Measurements from ENCODE around the gene GOPC.
A peak's percentile ranks its signal among the peaks of the same experiment; 100 is the strongest.

The GOPC gene

DNA sequence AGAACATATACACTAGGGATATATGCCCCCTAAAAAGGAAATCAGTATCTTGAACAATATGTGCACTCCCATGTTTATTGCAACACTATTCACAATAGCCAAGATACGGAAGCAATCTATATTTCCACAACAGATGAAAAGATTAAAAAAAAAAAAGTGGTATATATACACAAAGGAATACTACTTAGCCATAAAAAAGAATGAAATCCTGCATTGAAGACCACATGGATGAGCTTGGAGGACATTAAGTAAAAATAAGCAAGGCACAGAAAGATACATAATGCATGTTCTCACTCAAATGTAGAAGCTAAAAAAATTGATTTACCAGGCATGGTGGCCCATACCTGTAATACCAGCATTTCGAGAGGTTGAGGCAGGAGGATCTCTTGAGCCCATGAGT, 4.6 kb downstream of the GOPC start:
- FAIRE-seq (no peak), DNase-seq (ENCODE audit: insufficient read length, low spot score) (no peak)

DNA sequence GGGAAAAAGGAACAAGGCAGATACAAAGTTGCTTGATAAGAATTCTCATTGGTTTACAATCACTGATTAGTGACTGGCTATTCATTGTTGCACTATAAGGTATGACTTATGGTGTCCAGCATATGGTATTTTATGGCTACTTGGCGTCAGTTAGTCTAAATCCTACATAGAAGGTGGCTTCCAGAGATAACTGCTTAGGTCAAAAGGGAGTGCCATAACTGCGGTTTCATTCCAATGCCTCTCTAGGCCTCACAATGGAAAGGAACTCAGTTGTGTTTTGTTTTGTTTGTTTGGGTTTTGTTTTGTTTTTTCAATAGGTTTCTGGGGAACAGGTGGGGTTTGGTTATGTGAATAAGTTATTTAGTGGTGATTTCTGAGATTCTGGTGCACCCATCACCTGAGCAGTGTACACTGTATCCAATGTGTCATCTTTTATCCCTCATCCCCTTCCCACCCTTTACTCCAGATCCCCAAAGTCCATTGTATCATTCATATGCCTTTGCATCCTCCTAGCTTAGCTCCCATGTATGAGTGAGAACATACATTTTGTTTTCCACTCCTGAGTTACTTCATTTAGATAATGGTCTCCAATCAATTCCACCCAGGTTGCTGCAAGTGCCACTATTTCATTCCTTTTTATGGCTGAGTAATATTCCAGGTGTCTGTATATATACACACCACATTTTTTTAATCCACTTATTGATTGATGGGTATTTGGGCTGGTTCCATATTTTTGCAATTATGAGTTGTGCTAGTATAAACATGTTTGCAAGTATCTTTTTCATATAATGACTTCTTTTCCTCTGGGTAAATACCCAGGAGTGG, 7.0 kb downstream of the GOPC start:
- DNase-seq (ENCODE audit: insufficient read length, low spot score): no peak
- no peak for FAIRE-seq

DNA sequence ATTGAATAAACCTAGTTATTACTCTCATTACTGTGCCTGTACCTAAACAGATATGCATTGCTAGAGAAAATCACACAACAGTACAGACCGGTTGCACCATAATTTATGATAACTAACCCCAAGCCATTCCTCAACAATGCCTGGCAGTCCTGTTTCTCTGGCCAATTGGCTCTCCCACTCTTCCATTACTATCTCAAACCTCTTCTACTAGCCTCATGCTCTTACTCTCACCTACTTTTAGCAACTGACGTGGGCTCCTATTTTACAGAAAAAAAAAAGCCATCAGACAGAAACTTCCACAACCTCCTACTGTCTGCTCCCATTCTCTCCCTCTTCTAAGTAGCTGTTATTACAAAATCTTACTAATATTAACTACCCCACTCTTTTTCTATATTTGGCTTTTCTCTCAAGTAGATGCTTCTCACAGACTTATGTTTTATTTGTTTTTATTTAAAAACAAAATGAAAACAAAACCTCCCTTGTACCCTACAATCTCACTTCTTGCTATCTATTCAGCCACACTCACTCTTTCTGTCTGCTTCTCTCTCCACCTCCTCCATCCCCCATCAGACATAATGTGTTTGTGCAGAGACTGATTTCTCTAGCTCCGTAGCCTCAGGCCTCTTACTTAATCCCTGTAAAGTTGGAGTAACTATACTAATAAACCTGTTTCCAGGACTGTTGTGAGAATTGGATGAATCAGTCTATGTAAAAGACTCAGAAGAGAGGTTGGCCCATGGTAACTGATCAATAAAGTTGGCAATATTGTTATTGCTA, 9.1 kb downstream of the GOPC start:
- DNase-seq (ENCODE audit: insufficient read length, low spot score) (no peak), FAIRE-seq (no peak)

DNA sequence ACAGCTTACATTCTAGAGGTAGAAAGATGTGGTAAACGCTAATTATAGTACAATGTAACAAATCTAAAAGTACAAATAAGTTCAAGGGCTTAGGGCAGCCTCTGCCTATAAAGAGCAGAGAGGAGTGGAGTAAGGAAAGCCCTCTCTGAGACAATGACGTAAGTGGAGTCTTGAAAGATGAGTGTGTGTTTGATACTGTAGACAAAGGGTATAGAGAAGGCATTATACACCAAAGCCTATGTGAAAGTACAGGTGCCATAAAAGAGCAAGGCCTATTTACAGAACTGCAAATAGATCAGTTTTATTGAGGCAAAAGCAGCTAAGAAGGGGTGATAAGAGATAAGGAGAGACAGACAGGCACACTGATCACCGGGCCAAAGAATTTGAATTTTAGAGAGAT, 10.9 kb downstream of the GOPC start:
- no peak for DNase-seq (ENCODE audit: insufficient read length, low spot score)
- no peak for FAIRE-seq

DNA sequence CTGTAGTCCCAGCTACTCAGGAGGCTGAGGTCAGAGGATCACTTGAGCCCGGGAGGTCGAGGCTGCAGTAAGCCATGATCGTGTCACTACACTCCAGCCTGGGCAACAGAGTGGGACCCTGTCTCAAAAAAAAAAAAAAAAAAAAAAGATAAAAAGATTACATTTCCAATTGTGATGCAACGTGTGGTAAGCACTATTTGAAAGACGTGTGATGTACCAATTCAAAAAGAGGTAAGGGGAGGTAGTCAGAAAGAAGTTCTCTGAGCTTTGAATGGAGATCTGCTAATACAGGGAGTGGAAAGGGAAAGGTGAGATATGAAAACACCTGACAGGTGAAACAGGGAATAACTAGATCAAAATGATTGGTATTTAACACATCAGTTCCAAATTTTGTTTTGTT, 11.9 kb downstream of the GOPC start:
- FAIRE-seq: no peak
- no peak for DNase-seq (ENCODE audit: insufficient read length, low spot score)

DNA sequence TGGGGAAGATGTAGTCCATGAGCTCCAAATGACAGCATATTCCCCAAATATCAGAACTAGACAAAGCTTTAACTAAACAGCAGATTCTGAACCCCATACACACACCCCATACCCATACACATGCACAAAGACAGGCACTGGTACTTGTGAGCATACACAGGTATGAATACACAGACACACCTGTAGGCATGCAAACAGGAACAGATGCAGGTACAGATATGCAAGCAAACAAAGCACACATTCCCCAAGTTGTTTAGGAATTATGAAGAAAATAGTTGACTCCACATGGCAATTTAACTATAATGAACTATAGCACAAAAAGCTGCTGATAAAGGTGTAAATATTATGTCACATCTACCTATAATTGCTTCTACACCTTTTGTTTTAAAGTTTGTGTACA, 16.7 kb downstream of the GOPC start:
- DNase-seq (ENCODE audit: insufficient read length, low spot score) (no peak), FAIRE-seq (no peak)

DNA sequence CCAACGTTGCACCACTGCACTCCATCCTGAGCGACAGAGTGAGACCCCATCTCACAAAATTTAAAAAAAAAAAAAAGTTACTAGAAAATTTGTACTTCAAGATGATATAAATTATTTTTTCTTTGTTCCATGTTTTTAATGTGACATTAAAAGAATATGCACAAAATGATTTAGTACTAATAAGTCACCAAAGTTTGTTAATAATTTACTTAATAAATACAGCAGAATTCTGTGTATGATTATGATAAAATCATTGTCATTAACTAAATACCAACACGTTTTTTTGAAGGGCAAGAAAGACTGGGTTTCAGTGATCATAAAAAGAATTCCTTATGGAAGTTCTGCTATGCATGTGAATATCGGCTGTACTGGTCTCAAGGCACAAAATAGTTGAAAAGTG, 28.1 kb downstream of the GOPC start:
- FAIRE-seq (no peak), DNase-seq (ENCODE audit: insufficient read length, low spot score) (no peak)

DNA sequence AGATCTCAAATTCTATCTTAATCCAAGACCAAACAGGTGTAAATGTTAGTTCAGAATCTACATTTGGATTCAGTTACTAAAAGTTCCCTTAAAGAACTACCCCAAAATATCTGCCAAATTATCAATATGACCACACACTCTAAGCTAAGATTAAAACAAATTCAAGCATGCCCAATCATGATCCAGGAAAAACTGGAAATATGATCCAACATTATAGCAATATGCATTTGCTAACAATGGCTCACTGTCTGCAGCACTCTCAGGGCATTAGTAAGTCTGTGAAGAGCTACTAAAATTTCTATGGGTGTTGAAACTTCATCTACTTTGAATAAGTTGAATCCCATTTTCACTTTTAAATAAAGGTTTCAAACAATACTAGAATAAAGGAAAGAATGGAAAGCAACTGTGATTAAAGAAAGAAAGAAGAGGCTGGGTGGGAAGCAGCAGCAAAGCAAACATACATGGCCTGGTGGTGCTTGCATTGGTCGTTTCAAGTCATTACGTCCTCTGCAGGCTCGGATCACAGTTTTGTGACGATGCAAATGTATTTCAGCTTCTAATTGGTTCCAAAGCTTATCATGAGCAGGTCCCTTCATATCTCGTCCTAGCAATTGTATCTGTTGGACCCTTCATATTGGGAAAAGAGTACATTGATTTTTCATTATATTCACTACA, 29.2 kb downstream of the GOPC start:
- no peak for DNase-seq (ENCODE audit: insufficient read length, low spot score)
- no peak for FAIRE-seq

DNA sequence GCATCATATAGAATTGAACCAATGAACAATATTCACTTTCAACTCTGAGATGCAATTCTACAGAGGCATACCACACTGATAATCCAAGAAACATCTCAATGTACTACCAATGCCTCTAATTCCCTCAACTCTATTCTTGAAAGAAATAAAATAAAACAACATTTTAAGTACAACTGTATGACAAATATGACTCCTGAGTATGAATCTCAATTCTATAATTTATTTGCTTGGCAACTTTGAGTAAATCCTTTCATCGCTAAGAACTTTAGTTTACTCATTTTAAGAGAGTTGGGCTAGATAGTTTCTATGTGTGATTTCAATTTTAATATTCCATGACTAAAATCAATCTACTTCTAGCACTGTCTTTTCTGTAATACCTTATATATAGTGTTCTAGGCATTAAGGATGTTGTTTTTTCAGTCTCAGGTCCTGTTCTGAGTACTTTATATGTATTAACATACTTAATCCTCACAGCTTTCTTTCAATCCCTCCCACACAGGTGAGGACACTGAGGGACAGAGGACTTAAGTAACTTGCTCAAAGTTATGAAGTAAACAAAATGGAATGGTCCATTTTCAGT, 33.4 kb downstream of the GOPC start:
- FAIRE-seq (no peak), DNase-seq (ENCODE audit: insufficient read length, low spot score) (no peak)

DNA sequence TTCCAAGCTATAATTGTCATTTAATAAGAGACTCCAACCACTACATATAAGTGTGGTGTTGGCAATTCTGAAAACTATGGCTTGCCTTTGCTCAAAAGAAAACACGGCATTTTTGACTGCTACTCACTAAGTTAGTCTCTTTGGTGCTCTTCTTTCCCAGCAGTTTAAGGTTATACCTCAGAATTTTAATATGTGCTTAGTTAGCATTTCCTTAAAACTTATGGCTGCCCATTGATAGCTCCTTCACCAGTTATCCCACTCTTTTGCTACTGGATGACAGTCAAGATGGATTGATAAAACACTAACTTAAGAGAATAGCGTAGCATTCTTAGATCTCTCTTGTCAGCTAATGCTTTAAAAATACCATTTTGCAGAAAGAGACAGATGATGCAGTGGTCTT, 34.1 kb downstream of the GOPC start:
- FAIRE-seq (no peak), DNase-seq (ENCODE audit: insufficient read length, low spot score) (no peak)

DNA sequence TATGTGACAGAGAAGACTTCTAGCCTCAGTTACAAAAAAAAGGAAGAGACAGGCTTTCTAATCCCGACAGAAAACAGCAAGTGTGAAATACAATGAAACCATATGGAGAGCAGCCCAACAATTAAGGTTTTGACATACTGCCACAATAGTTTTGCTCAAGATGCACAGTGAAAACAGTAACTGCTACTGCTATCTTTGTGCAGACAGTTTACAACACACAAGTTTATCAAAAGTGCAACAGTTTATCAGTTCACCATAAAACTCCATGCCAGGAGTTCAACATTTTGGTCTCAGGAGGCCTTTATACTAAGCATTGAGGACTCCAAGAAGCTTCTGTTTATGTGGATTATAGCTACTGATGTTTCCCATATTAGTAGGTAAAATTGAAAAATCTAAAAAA, 37.6 kb downstream of the GOPC start:
- FAIRE-seq: peak; percentile 47
- DNase-seq (ENCODE audit: insufficient read length, low spot score): no peak

DNA sequence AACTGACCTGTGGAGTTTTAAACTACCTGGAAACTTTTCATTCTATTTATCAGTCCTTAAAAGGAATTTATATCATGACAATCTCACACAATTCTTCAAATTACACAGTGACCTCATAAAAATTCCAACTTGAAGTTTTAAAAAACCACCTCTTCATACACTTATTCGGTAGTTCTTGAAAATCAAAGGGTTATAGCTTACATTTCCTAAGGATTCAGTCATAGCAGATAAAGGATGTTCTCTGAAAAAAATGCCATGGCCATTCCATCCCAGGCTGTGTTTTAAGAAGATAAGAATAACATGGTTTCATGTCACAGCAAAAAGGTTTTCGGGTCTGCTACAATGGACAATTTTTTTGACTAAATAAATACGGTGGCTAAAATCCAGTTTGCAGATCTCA, 41.2 kb downstream of the GOPC start:
- DNase-seq (ENCODE audit: insufficient read length, low spot score) (no peak), FAIRE-seq (no peak)

DNA sequence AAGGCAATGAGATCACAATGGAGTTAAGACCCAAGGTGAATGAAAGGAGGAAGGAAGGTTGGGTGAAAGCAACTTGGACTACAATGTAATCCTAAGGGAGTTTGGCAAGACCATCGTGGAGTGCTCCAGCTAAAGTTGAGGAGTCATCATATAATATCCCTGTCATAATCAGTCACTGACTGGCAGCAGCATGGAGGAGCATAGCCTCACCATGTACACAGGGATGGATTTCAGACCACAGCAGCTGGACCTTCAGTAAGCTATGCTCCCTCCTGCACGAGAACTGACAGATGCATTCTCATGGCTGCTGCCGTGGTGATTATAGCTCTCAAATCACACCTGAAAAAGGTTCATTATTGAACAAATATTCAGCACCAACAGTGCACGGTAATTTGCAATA, 43.0 kb downstream of the GOPC start:
- DNase-seq (ENCODE audit: insufficient read length, low spot score) (no peak), FAIRE-seq (no peak)

DNA sequence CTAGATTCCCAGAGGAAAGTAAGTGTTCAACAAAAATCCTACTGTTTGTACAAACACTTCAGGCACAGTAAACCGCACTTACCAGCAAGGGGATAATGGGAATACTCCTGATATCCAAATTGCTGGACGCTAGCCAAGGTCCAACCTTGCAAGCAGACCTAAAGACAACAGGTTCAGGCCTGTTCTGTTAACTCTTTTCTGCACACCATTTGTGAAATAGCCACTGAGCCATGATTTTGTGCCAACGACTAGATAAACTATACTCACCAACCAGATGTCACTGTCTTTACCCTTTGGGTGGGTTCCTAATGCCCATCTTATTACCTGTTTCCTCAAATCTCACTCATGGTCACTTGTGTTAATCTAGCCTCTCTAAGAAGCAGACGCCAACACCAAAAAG, 43.5 kb downstream of the GOPC start:
- FAIRE-seq (no peak), DNase-seq (ENCODE audit: insufficient read length, low spot score) (no peak)

DNA sequence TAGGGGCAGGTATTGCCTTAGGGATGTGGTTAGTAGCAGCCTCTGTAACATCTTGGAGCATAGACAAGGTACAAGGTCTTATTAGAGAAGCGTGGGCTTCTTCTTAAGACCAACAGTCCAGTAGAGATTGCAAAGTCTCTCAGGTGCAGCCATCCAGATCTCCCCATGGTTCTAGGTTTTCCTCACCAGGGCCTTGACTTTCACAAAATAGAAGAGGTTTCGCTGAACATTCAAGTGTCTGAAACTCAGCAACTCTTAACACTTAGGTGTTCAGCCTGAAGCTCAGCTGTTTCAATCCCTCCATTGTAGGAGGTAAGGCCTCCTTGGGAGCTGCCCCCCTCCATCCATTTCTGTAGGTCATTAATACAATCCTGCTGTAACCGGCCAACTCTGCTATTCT, 44.4 kb downstream of the GOPC start:
- FAIRE-seq: peak; percentile 39
- DNase-seq (ENCODE audit: insufficient read length, low spot score): no peak

DNA sequence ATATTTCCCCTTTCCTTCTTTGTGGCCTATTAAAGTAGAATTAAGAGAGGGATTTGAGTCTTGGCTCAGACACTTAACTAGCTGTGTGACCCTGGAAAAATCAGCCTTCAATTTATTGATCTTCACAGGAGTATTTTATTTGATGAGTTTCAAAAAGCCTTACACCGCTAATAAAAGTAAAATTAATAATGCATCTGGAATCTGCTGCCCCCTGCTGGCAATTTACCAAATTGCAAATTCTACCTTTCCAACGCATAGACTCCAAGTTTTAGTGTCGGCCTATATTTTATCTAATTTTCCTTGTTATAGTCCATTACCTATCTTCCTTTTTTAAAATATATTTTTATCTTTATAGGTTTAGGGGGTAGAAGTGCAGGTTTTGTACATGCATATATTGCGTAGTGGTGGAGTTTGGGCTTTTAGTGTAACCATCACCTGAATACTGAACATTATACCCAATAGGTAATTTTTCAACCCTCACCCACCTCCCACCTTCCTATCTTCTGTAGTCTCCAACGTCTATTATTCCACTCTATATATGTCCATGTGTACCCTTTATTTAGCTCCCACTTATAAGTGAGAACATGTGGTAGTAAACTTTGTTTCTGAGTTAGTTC, 46.3 kb downstream of the GOPC start:
- DNase-seq (ENCODE audit: insufficient read length, low spot score) (no peak), FAIRE-seq (peak; percentile 76)

DNA sequence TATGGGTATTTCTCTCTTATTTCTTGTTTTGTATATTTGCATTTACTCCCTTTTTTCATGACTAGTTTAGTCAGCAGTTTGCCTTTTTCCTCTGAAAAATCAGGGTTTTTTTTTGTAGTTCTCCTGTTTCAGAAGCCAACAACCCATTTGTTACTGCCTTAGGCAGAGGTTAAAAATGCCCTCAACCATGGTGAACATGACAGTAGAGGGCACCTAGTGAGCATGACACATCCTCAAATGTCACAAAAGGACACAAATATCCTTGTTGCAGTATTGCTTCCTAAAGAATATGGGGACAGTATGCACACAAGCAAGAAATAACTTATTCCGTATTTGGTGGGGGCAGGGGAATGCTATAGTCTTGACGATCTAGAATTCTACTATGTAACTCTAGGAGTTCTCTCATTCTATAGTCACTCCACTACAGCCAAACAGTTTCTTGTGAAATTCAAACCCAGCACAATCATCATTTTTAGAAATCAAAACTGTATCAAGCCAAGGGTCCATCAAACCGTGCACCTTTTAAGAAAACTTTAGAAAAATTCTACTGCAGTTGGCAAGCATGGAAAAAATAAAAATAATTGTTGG, 47.0 kb downstream of the GOPC start:
- no peak for FAIRE-seq
- no peak for DNase-seq (ENCODE audit: insufficient read length, low spot score)

DNA sequence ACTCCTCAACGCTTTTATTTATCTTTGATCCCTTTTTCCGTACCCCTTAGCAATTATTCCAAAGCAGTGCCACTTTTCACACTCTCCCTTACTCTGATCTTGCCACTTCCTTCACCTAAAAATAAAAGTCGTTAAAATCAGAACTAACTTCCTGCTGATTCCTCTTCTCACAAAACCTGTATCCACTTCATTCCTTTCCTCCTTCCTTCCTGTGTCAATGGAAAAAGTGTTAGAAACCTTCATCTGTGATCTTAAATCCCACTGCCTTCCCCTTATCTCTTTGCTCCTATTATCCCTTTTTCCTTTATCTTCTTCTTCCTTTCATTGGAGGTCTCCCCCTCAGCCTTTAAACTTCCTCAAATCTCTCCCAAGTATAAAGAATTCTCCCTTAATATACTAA, 49.2 kb downstream of the GOPC start:
- no peak for FAIRE-seq

DNA sequence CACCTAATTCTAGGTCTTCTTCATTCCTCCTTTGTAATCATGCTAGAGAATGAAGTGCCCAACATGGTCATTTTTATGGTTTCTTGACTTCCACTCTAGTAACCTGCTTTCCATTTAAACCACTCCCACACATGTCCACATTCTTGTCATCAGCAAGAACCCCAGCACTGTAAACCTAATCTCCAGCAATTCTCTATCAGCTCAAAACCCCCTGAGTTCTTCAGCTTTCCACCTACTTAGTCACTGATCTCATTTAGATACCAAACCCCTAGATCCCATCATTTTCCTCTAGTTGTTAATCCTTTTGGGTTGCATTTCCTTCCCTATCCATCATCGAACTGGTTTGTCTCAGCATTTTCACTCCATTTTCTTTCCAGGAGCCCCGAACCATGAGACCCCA, 49.7 kb downstream of the GOPC start:
- DNase-seq (ENCODE audit: insufficient read length, low spot score) (no peak), FAIRE-seq (no peak)

More for the DNA sequence above, 49.2 kb downstream of the GOPC start:
- no peak for DNase-seq (ENCODE audit: insufficient read length, low spot score)

DNA sequence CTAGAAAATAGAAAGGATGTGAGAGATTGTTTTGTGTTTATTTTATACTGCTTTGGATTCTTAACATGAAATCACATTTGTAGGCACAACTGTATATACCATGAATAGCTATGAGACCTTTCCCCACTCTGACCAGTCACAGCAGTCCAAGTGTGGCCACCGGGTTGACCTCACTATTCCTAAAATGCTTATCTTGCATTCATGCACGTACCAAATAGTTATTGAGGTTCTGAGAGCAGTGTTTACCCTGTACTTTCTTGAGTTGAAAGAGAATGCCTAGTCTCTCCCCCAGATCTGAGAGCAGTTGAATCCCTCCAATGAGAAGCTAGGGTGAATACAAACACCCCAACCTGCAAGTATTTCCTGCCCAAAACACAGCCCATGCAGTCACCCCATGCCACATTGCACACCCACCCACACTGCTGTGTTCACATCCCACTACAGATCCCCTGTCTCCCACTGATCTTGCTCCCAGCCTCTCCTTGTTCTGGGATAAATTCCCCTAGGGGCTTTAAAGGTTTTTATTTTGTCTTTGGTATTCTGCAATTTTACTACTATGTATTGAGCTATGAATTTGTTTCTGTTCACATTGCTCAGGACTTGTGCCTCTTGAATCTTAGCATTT, 51.6 kb downstream of the GOPC start:
- FAIRE-seq (no peak), DNase-seq (ENCODE audit: insufficient read length, low spot score) (no peak)
